ENCODE measurements around the gene SSBP2.
"Not testable (repeated sequence)": the region's sequence is repeated elsewhere in the genome, so short reads cannot be mapped to it uniquely, and the experiment has no call there.

Gene SSBP2

DNA sequence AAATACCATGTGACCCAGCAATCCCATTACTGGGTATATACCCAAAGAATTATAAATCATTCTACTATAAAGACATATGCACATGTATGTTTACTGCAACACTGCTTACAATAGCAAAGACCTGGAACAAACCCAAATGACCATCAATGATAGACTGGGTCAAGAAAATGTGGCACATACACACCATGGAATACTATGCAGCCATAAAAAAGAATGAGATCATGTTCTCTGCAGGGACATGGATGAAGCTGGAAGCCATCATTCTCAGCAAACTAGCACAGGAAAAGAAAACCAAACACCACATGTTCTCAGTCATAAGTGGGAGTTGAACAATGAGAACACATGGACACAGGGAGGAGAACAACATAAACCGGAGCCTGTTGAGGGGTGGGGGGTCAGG lies 90.3 kb downstream of the SSBP2 start:
- not testable (repeated sequence) for DNase-seq (ENCODE audit: low read depth, low spot score)

DNA sequence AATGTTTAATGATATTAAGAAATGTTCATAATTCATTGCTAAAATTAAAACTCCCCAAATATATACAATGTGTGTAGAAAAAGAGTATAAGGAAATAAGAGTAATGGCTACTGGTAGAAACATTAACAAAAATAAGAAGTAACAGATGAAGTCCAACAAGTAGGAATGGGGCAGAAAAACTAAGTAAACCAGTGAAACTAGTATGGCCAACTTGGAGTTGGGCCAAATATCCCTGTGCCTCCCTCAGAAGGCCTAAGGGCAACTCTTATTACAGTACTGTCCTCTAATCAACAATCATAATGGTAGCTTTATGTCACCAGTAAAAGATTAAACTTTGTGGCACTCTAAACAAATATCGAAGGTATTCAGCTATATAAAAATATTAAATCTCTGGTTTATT lies 93.5 kb downstream of the SSBP2 start:
- no peak for DNase-seq (ENCODE audit: low read depth, low spot score)

DNA sequence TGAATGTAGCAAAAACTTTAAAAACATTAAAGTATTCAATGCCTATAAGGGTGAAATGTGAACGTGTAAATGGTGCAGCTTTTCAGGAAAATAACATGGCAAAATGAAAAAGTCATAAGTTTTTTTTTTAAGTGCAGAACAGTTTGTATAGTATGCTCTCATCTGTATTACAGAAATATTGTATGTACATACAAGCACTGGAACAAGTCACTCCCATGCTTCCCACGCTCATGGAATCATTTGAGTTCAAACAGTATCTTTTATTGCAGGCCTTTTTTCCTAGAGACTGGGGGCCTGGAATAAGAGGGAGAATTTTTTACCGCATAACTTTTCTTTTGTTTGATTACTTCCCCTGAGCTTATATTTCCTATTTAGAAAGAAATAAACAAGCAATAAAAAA lies 94.1 kb downstream of the SSBP2 start:
- DNase-seq (ENCODE audit: low read depth, low spot score) = no peak

DNA sequence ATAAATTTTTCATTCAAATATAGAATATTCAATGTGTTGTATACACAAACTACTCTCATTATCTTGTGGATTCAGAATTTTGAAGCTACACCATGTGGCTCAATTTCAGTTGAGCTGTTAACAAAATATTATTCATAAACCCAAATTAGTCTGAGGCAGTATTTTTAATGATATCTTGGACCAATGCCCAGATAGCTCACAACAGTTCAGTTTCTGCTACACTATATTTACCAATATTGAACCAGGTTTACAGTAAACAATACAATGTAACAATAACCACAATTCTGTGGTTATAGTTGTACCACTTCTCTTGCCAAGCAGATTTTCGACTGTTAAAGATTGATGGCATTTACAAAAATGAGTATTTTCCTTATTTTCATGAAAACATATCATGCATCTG lies 99.9 kb downstream of the SSBP2 start:
- no peak for DNase-seq (ENCODE audit: low read depth, low spot score)

DNA sequence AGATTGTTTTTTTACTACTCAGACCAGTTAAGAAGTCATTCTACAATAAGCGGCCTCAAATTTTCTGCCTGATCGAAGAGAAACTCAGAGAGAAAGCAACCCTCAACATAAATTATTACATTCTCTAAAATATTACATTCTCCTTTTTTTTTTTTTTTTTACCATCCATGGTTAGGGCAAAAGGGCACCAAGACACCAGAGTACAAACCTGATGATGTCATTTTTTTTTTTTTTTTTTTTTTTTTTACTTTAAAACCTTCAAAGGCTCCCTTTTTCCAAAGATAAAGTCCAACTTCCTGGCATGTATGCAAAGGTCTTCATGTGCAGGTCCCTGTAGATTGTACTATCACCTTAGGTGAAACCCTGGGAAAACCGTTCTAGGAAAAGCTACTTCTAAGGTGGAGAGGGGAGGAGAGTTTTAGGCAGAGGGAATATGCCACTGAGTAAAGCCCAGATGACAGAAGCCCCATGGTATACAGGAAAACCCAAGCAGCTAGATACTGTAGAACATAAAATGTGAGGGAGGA lies 104.4 kb downstream of the SSBP2 start:
- DNase-seq (ENCODE audit: low read depth, low spot score) = no peak

DNA sequence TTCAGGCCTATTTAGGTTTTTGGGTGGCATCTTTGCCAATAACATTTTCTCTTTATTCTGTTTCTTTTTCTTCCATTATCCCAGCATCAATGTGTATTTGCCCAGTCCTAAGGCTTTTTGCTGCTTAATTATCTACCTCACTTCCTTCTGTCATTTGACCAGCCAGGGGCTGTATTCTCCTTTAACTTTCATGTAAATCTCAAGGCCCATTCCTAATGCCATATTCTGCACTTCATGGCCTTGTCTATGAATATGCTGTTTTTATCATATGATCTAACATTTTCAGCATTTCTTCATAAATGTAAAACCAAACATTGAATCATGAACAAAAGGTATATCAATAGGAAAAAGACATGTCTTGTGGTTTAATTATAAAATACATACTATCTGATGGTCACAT lies 108.7 kb downstream of the SSBP2 start:
- DNase-seq (ENCODE audit: low read depth, low spot score) = no peak

DNA sequence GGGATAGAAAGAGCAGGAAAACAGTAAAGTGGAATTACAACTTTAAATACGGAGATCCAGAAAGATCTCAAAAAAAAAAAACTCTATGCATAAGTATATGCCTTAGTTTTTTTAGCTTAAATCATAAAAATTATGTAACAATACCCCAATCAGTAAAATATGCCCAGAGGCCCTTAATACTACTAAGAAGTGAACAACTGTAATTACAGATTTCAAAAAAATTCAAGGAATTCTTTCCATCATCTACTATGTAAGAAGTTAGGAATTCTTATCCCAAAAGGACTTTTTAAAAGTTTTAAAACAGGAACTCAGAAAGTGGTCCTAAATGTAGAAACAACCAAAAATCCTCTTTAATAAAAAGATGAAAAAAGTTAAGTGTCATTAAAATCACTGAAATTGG lies 111.3 kb downstream of the SSBP2 start:
- no peak for DNase-seq (ENCODE audit: low read depth, low spot score)

DNA sequence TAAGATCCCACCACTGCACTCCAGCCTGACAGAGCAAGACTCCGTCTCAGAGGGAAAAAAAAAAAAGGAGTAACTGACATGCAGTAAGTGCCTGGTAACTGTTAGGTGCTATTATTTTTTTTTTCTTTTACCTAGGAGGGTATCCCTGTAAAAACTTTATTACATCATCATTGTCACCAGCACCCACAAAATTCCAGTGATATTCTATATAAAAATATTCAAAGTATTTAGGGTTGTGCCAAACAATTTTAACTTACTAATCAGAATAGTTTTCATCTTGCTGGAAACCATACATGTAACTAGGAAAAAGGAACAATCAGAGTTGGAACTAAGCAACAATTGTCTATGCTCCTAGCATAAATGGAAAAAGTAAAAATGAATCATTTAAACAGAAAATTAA lies 112.4 kb downstream of the SSBP2 start:
- no peak for DNase-seq (ENCODE audit: low read depth, low spot score)

DNA sequence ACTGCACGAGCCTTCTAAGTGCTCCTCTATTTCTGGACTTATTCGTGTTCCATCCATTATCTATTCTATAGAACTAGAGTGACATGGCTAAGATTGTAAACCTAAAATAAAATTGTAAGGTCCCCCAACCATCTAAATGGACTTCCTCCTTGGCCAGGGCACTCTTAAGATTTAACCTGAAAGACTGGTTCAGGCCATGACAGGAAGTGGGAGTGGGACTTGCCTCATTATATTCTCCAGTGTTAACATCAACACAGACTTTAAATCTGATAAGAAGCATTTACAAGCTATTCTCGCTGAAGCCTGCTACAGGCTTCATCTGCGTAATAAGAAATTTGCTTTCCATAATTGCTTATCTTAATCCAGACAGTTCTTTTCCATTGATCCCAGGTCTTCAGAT lies 117.0 kb downstream of the SSBP2 start:
- no peak for DNase-seq (ENCODE audit: low read depth, low spot score)

DNA sequence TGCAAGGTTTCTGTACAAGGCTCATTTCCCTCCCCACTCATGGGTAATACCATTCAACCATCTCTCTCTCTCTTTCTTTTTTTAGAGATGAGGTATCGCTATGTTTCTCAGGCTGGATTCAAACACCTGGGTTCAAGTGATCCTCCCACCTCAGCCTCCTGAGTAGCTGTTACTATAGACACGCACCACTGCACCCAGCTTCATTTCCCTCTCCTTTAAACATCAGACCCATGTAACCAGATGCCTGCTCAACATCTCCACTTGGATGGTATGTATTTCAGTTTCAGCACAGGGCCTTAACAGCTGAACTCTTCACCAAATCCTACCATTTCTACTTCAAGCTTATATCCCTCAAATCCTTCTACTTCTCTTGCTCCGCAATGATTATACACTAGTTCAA lies 117.4 kb downstream of the SSBP2 start:
- no peak for DNase-seq (ENCODE audit: low read depth, low spot score)

DNA sequence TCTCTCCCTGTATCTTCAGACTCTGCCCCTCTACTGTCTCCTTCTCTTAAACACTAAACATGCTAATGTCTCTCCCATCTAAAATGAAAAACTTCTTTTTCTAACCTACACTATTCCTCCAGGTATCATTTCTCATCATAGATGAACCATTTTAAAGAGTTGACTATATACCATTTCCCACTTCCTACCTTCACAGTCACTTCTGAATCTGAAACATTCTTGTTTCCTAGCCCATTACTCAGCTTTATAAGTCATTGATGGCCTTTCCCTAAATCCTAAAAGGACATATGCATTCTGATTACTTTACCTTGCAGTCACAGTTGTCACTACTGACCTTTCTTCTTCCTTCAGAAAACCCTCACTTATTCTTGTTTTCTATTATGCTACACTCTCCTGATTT lies 118.2 kb downstream of the SSBP2 start:
- no peak for DNase-seq (ENCODE audit: low read depth, low spot score)

DNA sequence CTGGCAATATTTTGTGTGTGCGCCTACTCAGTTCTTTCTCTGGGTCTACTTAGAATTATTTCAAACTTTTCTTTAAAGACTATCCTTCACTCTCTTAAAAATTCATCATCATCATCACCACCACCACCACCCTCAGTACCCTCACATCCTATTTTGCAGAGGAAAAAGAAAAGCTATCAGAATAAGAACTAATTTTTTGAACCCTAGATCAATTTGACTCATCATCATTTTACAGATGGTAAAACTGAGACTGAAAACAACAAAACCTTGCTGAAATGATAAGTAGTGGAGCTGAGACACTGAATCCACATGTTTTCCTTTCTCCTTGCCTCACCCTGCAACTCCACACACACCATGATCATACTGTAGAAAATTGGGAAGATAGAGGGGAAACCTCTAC lies 119.3 kb downstream of the SSBP2 start:
- DNase-seq (ENCODE audit: low read depth, low spot score) = no peak

DNA sequence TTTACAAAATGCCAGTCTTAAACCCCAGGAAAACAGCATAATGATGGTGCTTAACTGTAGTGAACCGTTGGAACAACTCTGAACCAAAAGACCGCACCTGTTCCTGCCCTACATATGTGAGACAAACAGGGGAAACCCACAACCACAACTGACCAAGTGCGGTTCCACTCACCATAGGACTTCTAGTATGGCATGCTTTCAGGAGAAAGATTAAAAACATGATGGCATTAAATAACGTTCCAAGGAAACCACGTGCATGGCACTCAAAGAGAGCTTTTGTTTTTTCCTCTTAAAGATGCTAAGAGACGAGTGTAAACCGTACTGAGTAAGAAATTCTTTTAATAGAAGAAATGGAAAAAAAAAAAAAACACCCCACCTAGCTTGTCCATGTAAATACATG lies 119.8 kb downstream of the SSBP2 start:
- DNase-seq (ENCODE audit: low read depth, low spot score) = no peak

DNA sequence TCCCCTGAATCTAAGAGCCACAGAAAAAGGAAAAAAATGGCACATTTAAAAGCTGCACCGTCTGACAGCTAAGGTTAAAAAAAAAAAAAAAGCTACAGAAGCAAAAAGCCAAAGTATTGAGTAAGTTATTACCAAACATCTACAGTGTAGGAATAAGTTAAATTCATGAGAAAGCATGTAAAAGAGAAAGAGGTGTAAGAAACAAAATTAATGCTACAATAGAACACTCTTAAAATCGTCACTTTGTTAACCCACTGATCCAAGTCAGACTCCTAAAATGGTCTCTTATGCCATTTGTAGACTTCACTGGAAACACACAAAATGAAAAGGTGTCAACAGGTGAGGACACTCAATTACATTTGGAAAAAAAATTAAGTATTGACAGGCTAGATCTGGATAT lies 120.2 kb downstream of the SSBP2 start:
- no peak for DNase-seq (ENCODE audit: low read depth, low spot score)

DNA sequence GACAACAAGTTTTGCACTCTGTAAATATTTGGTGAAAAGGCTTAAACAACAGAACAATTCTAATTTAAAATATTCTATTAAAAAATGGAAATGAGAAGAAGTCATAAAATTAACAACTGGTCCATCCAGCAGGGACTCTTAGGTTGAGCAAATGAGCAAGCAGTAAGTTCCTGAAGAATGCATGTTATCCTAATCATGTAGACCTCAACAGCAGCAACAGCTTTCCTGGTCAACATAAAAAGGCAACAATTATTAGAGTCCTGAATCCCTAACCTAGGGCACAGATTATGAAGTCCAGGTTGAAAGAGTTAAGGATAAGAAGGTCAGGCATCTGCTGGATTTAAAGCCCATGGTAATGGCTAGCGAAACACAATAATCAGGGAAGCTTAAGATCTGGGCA lies 120.9 kb downstream of the SSBP2 start:
- no peak for DNase-seq (ENCODE audit: low read depth, low spot score)

DNA sequence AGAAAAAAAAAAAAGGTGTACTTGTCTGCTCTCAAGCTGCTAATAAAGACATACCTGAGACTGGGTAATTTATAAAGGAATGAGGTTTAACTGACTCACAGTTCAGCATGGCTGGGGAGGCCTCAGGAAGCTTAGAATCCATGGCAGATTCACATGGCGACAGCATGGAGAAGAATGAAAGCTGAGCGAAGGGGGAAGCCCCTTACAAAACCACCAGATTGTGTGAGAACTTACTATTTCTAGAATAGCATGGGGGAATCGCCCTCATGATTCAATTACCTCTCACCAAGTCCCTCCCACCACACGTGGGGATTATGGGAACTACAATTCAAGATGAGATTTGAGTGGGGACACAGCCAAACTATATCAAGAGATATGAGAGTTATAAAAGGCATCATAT lies 122.8 kb downstream of the SSBP2 start:
- not testable (repeated sequence) for DNase-seq (ENCODE audit: low read depth, low spot score)

DNA sequence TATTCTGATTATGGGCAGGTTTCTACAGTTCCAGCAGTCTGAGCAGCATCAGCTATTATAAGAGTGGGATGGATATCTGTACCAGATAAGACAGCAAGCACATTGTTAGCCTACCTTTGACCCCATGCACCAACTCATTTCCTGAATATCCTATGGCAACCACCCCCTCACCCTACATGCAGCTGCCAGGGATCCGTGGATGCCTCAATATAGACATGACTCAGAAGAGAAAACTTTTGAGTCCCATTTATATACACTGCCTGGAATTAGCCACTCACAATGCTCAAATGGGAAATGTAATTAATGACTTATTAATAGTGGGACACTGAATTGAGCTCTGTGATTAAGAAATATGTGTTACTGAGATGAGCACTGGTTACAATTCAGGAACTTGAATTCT lies 124.4 kb downstream of the SSBP2 start:
- no peak for DNase-seq (ENCODE audit: low read depth, low spot score)

DNA sequence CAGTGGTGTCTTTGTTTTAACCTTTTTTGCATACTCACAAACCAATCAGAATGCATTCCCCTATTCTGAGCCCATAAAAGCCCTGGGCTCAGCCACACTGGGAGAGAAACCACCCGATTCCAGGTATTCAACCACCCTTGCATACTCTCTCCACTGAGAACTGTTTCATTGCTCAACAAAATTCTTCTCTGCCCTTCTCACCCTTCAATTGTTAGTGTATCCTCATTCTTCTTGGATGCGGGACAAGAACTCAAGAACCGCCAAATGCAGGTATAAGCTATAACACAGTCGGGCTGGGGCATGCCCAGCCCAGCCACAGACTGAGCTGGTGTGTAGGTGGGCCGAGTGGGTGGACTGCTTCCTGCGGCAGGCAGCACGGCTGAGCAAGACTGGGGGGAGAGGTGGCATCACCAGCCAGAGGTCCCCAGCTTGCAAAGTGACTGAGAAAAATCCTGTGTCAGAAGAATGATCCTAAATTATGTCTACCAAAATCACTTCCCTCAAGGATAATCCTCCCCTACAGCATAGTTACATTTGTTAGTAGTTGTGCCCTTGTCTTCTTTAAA lies 141.0 kb downstream of the SSBP2 start:
- DNase-seq (ENCODE audit: low read depth, low spot score) = no peak

DNA sequence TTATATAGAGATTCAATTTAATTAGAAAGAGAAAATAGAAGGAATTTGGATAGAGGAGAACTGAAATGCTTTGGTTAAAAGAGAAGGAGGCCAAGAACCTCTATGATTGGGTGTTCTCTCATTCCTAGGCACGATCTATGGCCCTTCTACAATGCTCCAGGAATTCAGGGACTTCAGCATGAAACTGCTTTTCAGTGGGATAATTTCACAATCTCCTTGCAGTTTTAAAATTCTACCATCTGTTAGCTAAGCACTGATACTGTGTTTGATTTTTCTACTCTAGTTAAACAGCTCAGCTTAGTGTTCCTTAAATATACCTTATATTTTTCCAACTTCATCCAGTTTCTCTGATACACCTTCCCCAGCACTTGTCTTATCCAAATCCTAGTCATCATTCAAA lies 141.9 kb downstream of the SSBP2 start:
- no peak for DNase-seq (ENCODE audit: low read depth, low spot score)

DNA sequence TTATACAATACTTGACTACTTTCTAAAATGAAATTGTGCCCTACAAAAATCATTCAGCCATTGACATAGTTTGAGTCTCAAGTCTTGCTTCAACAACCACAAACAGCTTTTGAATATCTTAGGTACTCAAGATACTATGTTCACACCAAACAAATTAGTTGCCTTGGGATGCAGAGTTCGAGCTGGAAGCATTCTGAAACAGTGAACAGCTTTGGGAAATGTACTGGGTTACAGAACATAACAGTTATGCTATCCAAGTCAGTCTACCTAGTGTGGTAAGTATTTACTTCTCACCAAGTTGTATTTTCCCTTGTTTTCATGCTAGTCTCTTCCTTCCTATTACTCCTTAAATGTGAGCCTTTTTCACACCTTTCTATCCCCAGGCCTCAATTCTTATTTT lies 143.2 kb downstream of the SSBP2 start:
- DNase-seq (ENCODE audit: low read depth, low spot score) = no peak

DNA sequence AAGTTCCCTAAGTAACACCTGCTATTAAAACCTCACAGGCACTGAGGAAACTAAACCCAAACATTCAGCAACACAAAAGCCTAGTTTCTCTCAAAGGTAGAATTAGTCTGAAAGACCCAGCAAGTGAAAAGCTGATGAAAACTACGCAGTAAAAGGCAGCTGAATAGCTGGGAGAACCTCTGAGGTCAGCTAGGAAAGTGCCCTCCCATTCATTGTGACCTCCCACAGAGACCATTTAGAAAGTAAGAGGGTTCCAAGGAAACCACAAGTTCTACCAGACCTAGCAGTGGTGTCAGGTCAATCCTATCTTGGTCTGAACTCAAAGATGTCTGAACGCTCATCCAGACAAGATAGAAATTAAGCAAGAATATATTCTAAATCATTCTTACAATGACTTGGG lies 144.7 kb downstream of the SSBP2 start:
- DNase-seq (ENCODE audit: low read depth, low spot score) = no peak

DNA sequence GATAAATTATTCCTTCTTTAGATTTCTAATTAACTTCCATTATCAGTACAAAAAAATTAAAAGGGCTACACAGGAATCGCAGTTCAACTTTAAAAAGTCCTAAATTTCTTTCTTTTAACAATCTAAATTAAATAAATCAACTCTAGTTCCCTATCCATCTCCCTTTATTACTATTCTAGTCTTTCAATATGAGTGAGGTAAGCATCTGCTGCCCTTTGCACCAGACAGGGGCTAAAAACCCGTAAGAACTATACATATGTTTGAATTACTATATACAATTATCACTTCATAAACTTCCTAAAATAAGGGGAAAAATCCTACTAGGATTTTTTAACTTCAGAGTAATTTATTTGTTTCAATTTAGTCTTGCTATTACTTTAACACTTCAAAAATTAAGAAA lies 145.6 kb downstream of the SSBP2 start:
- no peak for DNase-seq (ENCODE audit: low read depth, low spot score)

DNA sequence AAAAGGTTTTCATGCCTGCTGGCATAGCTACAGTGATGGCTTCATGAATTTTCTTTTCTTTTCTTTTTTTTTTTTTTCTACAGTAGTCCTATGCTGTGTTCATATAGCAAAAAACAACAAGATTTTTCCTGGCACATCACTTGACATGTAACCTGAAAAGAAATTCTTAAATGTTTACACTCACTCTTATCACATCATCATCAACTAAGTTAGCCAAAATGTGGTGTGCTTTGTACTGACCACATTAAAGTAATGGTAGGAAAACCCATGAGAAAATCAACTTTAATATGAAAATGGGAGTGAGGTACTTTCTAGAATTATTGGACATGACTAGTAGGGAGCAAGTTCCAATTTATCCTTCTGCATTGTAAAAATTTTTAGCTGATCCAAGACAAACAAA lies 146.7 kb downstream of the SSBP2 start:
- no peak for DNase-seq (ENCODE audit: low read depth, low spot score)

DNA sequence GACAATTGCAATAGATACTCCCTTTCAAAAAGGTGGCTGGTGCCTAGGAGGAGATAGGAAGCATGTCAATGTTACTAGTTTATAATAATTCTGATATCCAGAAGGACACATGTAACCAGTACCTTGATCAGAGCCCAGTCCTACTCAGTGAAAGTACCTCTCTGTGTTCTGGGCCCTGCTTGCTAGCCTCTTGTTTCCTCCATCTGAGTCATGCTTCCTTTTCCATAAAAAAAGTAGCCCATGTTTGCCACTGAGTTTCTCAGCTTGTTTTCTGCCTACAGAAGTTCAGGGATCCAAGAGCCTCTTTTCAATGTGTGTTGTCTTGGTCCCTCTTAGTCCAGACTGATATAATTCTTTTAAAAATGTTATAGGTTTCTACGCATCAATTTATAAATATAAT lies 149.0 kb downstream of the SSBP2 start:
- no peak for DNase-seq (ENCODE audit: low read depth, low spot score)
